Measurements from ENCODE around the gene SCN2A.

The SCN2A gene

GRCh38 chr2:165239230-165239629, at the start of gene SCN2A:
Gene SCN2A (plus strand): TSS chr2:165239414. CDS start chr2:165295824, 56,410 bp downstream.
- Histone ChIP-seq H3K9me3 (ENCODE audit: control insufficient read depth in 1 of 2, low read length in 2 of 2) (no peaks in the 10 kb centered on the region), H3K4me3 (ENCODE audit: low read depth in 1 of 2, low read length in 2 of 2) (no peak within 1 kb of the TSS), H3K4me1 (ENCODE audit: control insufficient read depth in 1 of 2, insufficient read depth in 2 of 2, low read length in 2 of 2) (no peaks in the 10 kb centered on the region), H3K36me3 (ENCODE audit: control insufficient read depth in 1 of 2, insufficient read depth in 2 of 2, low read length in 2 of 2) (no peaks in the 10 kb centered on the region), H3K27me3 (ENCODE audit: low read depth, low read length) (no peaks in the 10 kb centered on the region), H3K27ac (ENCODE audit: low read length) (no peak within 1 kb of the TSS)

GRCh38 chr2:165191096-165191728, 48.0 kb upstream of the SCN2A start:
- H3K9me3 ChIP-seq (ENCODE audit: control insufficient read depth in 1 of 2, low read length in 2 of 2), result no peaks in the 10 kb centered on the region
- no peaks in the 10 kb centered on the region for H3K36me3 ChIP-seq (ENCODE audit: control insufficient read depth in 1 of 2, insufficient read depth in 2 of 2, low read length in 2 of 2)
- no peak overlapping the region for H3K27ac ChIP-seq (ENCODE audit: low read length)
- no peaks in the 10 kb centered on the region for H3K4me1 ChIP-seq (ENCODE audit: control insufficient read depth in 1 of 2, insufficient read depth in 2 of 2, low read length in 2 of 2)
- no peaks in the 10 kb centered on the region for H3K27me3 ChIP-seq (ENCODE audit: low read depth, low read length)
- no peak overlapping the region for H3K4me3 ChIP-seq (ENCODE audit: low read depth in 1 of 2, low read length in 2 of 2)

- H3K27me3 ChIP-seq (ENCODE audit: low read depth, low read length), result no peaks in the 10 kb centered on the region
- no peak overlapping the region for H3K4me3 ChIP-seq (ENCODE audit: low read depth in 1 of 2, low read length in 2 of 2)
- H3K36me3 ChIP-seq (ENCODE audit: control insufficient read depth in 1 of 2, insufficient read depth in 2 of 2, low read length in 2 of 2), result no peaks in the 10 kb centered on the region
- H3K4me1 ChIP-seq (ENCODE audit: control insufficient read depth in 1 of 2, insufficient read depth in 2 of 2, low read length in 2 of 2), result no peaks in the 10 kb centered on the region
- no peak overlapping the region for H3K27ac ChIP-seq (ENCODE audit: low read length)
- H3K9me3 ChIP-seq (ENCODE audit: control insufficient read depth in 1 of 2, low read length in 2 of 2), result no peaks in the 10 kb centered on the region
Measured at GRCh38 chr2:165192729-165193128, 46.5 kb upstream of the SCN2A start.

- Histone ChIP-seq H3K4me3 (ENCODE audit: low read depth in 1 of 2, low read length in 2 of 2) (no peak overlapping the region), H3K9me3 (ENCODE audit: control insufficient read depth in 1 of 2, low read length in 2 of 2) (no peaks in the 10 kb centered on the region), H3K27me3 (ENCODE audit: low read depth, low read length) (no peaks in the 10 kb centered on the region), H3K27ac (ENCODE audit: low read length) (no peak overlapping the region), H3K4me1 (ENCODE audit: control insufficient read depth in 1 of 2, insufficient read depth in 2 of 2, low read length in 2 of 2) (no peaks in the 10 kb centered on the region), H3K36me3 (ENCODE audit: control insufficient read depth in 1 of 2, insufficient read depth in 2 of 2, low read length in 2 of 2) (no peaks in the 10 kb centered on the region)
Measured at GRCh38 chr2:165193178-165193777, 45.9 kb upstream of the SCN2A start.

- H3K27ac ChIP-seq (ENCODE audit: low read length), result no peak overlapping the region
- H3K36me3 ChIP-seq (ENCODE audit: control insufficient read depth in 1 of 2, insufficient read depth in 2 of 2, low read length in 2 of 2), result no peaks in the 10 kb centered on the region
- no peaks in the 10 kb centered on the region for H3K4me1 ChIP-seq (ENCODE audit: control insufficient read depth in 1 of 2, insufficient read depth in 2 of 2, low read length in 2 of 2)
- H3K4me3 ChIP-seq (ENCODE audit: low read depth in 1 of 2, low read length in 2 of 2), result no peak overlapping the region
- no peaks in the 10 kb centered on the region for H3K27me3 ChIP-seq (ENCODE audit: low read depth, low read length)
- no peaks in the 10 kb centered on the region for H3K9me3 ChIP-seq (ENCODE audit: control insufficient read depth in 1 of 2, low read length in 2 of 2)
Measured at GRCh38 chr2:165196411-165196810, 42.8 kb upstream of the SCN2A start.

- H3K36me3 ChIP-seq (ENCODE audit: control insufficient read depth in 1 of 2, insufficient read depth in 2 of 2, low read length in 2 of 2), result no peaks in the 10 kb centered on the region
- no peaks in the 10 kb centered on the region for H3K9me3 ChIP-seq (ENCODE audit: control insufficient read depth in 1 of 2, low read length in 2 of 2)
- no peak overlapping the region for H3K4me3 ChIP-seq (ENCODE audit: low read depth in 1 of 2, low read length in 2 of 2)
- H3K4me1 ChIP-seq (ENCODE audit: control insufficient read depth in 1 of 2, insufficient read depth in 2 of 2, low read length in 2 of 2), result no peaks in the 10 kb centered on the region
- H3K27me3 ChIP-seq (ENCODE audit: low read depth, low read length), result no peaks in the 10 kb centered on the region
- H3K27ac ChIP-seq (ENCODE audit: low read length), result no peak overlapping the region
Measured at GRCh38 chr2:165197346-165197745, 41.9 kb upstream of the SCN2A start.

GRCh38 chr2:165198181-165198580, 41.0 kb upstream of the SCN2A start:
- H3K27ac ChIP-seq (ENCODE audit: low read length), result no peak overlapping the region
- H3K9me3 ChIP-seq (ENCODE audit: control insufficient read depth in 1 of 2, low read length in 2 of 2), result no peaks in the 10 kb centered on the region
- no peaks in the 10 kb centered on the region for H3K36me3 ChIP-seq (ENCODE audit: control insufficient read depth in 1 of 2, insufficient read depth in 2 of 2, low read length in 2 of 2)
- no peaks in the 10 kb centered on the region for H3K4me1 ChIP-seq (ENCODE audit: control insufficient read depth in 1 of 2, insufficient read depth in 2 of 2, low read length in 2 of 2)
- H3K4me3 ChIP-seq (ENCODE audit: low read depth in 1 of 2, low read length in 2 of 2), result no peak overlapping the region
- H3K27me3 ChIP-seq (ENCODE audit: low read depth, low read length), result no peaks in the 10 kb centered on the region

GRCh38 chr2:165202239-165202638, 37.0 kb upstream of the SCN2A start:
- no peak overlapping the region for H3K4me3 ChIP-seq (ENCODE audit: low read depth in 1 of 2, low read length in 2 of 2)
- H3K4me1 ChIP-seq (ENCODE audit: control insufficient read depth in 1 of 2, insufficient read depth in 2 of 2, low read length in 2 of 2), result no peaks in the 10 kb centered on the region
- no peak overlapping the region for H3K27ac ChIP-seq (ENCODE audit: low read length)
- H3K27me3 ChIP-seq (ENCODE audit: low read depth, low read length), result no peaks in the 10 kb centered on the region
- H3K9me3 ChIP-seq (ENCODE audit: control insufficient read depth in 1 of 2, low read length in 2 of 2), result no peaks in the 10 kb centered on the region
- H3K36me3 ChIP-seq (ENCODE audit: control insufficient read depth in 1 of 2, insufficient read depth in 2 of 2, low read length in 2 of 2), result no peaks in the 10 kb centered on the region

- Histone ChIP-seq H3K4me3 (ENCODE audit: low read depth in 1 of 2, low read length in 2 of 2) (peak within 1 kb of the TSS in 1 of 2 donors; percentile 40), H3K27me3 (ENCODE audit: low read depth, low read length) (no peaks in the 10 kb centered on the region), H3K27ac (ENCODE audit: low read length) (no peak within 1 kb of the TSS), H3K4me1 (ENCODE audit: control insufficient read depth in 1 of 2, insufficient read depth in 2 of 2, low read length in 2 of 2) (no peaks in the 10 kb centered on the region), H3K9me3 (ENCODE audit: control insufficient read depth in 1 of 2, low read length in 2 of 2) (no peaks in the 10 kb centered on the region), H3K36me3 (ENCODE audit: control insufficient read depth in 1 of 2, insufficient read depth in 2 of 2, low read length in 2 of 2) (no peaks in the 10 kb centered on the region)
Measured at GRCh38 chr2:165203689-165204559, 35.3 kb upstream of the SCN2A start, which contains the start of gene SCN3A. Gene SCN3A (minus strand): TSS chr2:165204050. CDS start chr2:165176394, 27,656 bp downstream.

GRCh38 chr2:165205865-165206264, 33.3 kb upstream of the SCN2A start:
- Histone ChIP-seq H3K4me3 (ENCODE audit: low read depth in 1 of 2, low read length in 2 of 2) (no peak overlapping the region), H3K27me3 (ENCODE audit: low read depth, low read length) (no peaks in the 10 kb centered on the region), H3K27ac (ENCODE audit: low read length) (no peak overlapping the region), H3K36me3 (ENCODE audit: control insufficient read depth in 1 of 2, insufficient read depth in 2 of 2, low read length in 2 of 2) (no peaks in the 10 kb centered on the region), H3K4me1 (ENCODE audit: control insufficient read depth in 1 of 2, insufficient read depth in 2 of 2, low read length in 2 of 2) (no peaks in the 10 kb centered on the region), H3K9me3 (ENCODE audit: control insufficient read depth in 1 of 2, low read length in 2 of 2) (no peaks in the 10 kb centered on the region)

GRCh38 chr2:165208094-165208493, 31.1 kb upstream of the SCN2A start:
- Histone ChIP-seq H3K4me3 (ENCODE audit: low read depth in 1 of 2, low read length in 2 of 2) (no peak overlapping the region), H3K27me3 (ENCODE audit: low read depth, low read length) (no peaks in the 10 kb centered on the region), H3K27ac (ENCODE audit: low read length) (no peak overlapping the region), H3K36me3 (ENCODE audit: control insufficient read depth in 1 of 2, insufficient read depth in 2 of 2, low read length in 2 of 2) (no peaks in the 10 kb centered on the region), H3K9me3 (ENCODE audit: control insufficient read depth in 1 of 2, low read length in 2 of 2) (no peaks in the 10 kb centered on the region), H3K4me1 (ENCODE audit: control insufficient read depth in 1 of 2, insufficient read depth in 2 of 2, low read length in 2 of 2) (no peaks in the 10 kb centered on the region)

Measured in muscle layer of duodenum (tissue), 2 donors.